ENCODE measurements around the gene C1D. TPM values are rescaled to one million over a fixed set of nuclear protein-coding genes. Genes with fewer than 3 reads are reported as not detected.

Gene C1D
- total RNA-seq, 1 experiment from 2014 or later, result 21.1 TPM

DNA sequence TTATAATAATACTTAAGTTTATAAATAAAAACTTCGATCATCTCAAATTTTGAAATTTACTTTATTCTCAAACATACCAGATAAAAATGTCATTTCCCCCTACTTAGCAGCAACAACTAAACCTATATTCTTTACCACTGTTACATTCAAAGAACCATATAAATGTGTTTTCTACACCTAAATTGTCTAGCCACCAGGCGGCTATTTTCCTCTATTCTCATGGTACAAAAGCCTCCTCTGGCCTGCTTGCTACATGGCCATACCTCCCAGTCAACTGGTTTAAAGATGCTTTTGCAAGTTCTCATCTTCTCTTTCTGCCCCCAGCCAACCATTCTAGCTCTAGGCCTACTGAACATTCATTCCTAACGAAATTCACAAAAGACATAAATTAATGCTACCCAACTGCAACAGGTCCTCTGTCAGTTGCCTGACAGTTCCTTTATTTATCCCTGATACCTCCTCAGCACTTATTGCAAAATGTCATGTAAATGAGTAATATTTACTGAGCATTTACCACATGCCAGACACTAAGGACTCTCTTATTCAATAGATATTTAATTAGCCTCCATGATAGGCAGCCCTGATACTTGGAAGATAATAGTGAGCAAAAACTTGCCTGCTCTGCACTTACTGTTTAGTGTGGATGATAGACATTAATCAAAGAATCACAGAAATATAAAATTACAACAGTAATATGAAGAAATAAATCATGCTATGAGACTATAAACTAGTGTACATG lies 5.0 kb downstream of the C1D start:
- ChIA-PET RAD21 (ENCODE audit: low non-redundant PET in 1 of 2, low total read pairs in 2 of 2, uncharacterized antibody in 2 of 2, unreplicated experiment in 2 of 2) (no interaction called here), POLR2A (no interaction called here), CTCF (no interaction called here)
- no peaks in the 10 kb centered on the region for H3K36me3 ChIP-seq (ENCODE audit: control insufficient read depth in 1 of 2, insufficient read depth in 2 of 2, low read length in 2 of 2)
- no peak overlapping the region for H3K9ac ChIP-seq (ENCODE audit: low read length)
- intact Hi-C loops (cut with micrococcal nuclease), result no loop called here
- no peak for ATAC-seq
- no peak overlapping the region for H3K27ac ChIP-seq (ENCODE audit: low read depth, low read length)
- no peaks in the 10 kb centered on the region for H3K9me3 ChIP-seq (ENCODE audit: control insufficient read depth in 1 of 2, insufficient read depth in 1 of 2, low read depth in 1 of 2, low read length in 2 of 2)
- no TSS peak for BruUV-seq (replicated peaks)
- no peak overlapping the region for H2AFZ ChIP-seq (ENCODE audit: low read depth, low read length, poor library complexity, severe bottlenecking)
- H3K9me2 ChIP-seq (ENCODE audit: insufficient read depth), result no peaks in the 10 kb centered on the region
- no peaks in the 10 kb centered on the region for H3K27me3 ChIP-seq (ENCODE audit: insufficient read depth, low read length)
- H4K20me1 ChIP-seq (ENCODE audit: insufficient read depth), result 0 out of 2 replicates have a peak, but pooled peaks cover 6% of the 10 kb centered on the region
- H3K4me3 ChIP-seq (replicated peaks in 1 of 2; ENCODE audit: low read depth in 1 of 2, low read length in 2 of 2), result no peak overlapping the region
- peaks cover 0 to 5% of the 10 kb centered on the region in 2 experiments; a peak in 2 of 4 replicates for H3K4me1 ChIP-seq (ENCODE audit: control insufficient read depth in 1 of 2, insufficient read depth in 2 of 2, low read length in 2 of 2)
- no peak overlapping the region for H3K4me2 ChIP-seq (ENCODE audit: low read length)
- no peak for TF ChIP-seq TCF7L2 (IDR thresholded peaks at IDR 0.05; ENCODE audit: borderline replicate concordance, extremely low read depth, insufficient read depth, insufficient read length)
- no peak for TF ChIP-seq SRF (IDR thresholded peaks at IDR 0.05; ENCODE audit: low read depth)
- TF ChIP-seq YY1 (IDR thresholded peaks at IDR 0.05; ENCODE audit: extremely low read depth, insufficient replicate concordance, low read depth, low read length), result no peak
- TF ChIP-seq POLR2A (IDR thresholded peaks at IDR 0.05; ENCODE audit: borderline replicate concordance, extremely low read depth, insufficient read depth, insufficient read length), result no peak
- TF ChIP-seq EZH2phosphoT487 (IDR thresholded peaks at IDR 0.05; ENCODE audit: borderline replicate concordance), result no peak
- no peak for TF ChIP-seq ZNF274 (IDR thresholded peaks at IDR 0.05; ENCODE audit: low read depth, low read length)
- TF ChIP-seq, protein P1, sequence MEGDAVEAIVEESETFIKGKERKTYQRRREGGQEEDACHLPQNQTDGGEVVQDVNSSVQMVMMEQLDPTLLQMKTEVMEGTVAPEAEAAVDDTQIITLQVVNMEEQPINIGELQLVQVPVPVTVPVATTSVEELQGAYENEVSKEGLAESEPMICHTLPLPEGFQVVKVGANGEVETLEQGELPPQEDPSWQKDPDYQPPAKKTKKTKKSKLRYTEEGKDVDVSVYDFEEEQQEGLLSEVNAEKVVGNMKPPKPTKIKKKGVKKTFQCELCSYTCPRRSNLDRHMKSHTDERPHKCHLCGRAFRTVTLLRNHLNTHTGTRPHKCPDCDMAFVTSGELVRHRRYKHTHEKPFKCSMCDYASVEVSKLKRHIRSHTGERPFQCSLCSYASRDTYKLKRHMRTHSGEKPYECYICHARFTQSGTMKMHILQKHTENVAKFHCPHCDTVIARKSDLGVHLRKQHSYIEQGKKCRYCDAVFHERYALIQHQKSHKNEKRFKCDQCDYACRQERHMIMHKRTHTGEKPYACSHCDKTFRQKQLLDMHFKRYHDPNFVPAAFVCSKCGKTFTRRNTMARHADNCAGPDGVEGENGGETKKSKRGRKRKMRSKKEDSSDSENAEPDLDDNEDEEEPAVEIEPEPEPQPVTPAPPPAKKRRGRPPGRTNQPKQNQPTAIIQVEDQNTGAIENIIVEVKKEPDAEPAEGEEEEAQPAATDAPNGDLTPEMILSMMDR (IDR thresholded peaks at IDR 0.05 in 2 of 3, conservative IDR thresholded peaks at IDR 0.05 in 1 of 3; ENCODE audit: borderline replicate concordance in 1 of 3, insufficient read depth in 1 of 3, low read depth in 2 of 3, low read length in 2 of 3), result no peak
- no peak for TF ChIP-seq CBX3 (IDR thresholded peaks at IDR 0.05; ENCODE audit: low read depth)
- no peak for TF ChIP-seq FOSL1 (IDR thresholded peaks at IDR 0.05; ENCODE audit: low read depth)
- TF ChIP-seq RAD21 (IDR thresholded peaks at IDR 0.05; ENCODE audit: low read depth), result no peak
- no peak for TF ChIP-seq SIN3A (IDR thresholded peaks at IDR 0.05; ENCODE audit: low read depth)
- TF ChIP-seq, protein P2, sequence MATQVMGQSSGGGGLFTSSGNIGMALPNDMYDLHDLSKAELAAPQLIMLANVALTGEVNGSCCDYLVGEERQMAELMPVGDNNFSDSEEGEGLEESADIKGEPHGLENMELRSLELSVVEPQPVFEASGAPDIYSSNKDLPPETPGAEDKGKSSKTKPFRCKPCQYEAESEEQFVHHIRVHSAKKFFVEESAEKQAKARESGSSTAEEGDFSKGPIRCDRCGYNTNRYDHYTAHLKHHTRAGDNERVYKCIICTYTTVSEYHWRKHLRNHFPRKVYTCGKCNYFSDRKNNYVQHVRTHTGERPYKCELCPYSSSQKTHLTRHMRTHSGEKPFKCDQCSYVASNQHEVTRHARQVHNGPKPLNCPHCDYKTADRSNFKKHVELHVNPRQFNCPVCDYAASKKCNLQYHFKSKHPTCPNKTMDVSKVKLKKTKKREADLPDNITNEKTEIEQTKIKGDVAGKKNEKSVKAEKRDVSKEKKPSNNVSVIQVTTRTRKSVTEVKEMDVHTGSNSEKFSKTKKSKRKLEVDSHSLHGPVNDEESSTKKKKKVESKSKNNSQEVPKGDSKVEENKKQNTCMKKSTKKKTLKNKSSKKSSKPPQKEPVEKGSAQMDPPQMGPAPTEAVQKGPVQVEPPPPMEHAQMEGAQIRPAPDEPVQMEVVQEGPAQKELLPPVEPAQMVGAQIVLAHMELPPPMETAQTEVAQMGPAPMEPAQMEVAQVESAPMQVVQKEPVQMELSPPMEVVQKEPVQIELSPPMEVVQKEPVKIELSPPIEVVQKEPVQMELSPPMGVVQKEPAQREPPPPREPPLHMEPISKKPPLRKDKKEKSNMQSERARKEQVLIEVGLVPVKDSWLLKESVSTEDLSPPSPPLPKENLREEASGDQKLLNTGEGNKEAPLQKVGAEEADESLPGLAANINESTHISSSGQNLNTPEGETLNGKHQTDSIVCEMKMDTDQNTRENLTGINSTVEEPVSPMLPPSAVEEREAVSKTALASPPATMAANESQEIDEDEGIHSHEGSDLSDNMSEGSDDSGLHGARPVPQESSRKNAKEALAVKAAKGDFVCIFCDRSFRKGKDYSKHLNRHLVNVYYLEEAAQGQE (IDR thresholded peaks at IDR 0.05; ENCODE audit: low read depth), result no peak
- peaks cover 96% of the 10 kb centered on the region for H3K79me2 ChIP-seq (ENCODE audit: insufficient read depth, low read length)
- DNase-seq (ENCODE audit: low read depth, low spot score), result no peak
